Peyer's patch (tissue), 4 donors: Measurements from ENCODE around the gene PABPN1L.

Experiments
- POLR2A ChIP-seq, 2 donors: fragments of 450-650 bp; IDR thresholded peaks; one replicate each; pipeline ENCODE4 v1.5.1; 2017; ENCODE audit warnings: antibody characterized with exemption in 2 of 2, mild to moderate bottlenecking in 2 of 2, moderate library complexity in 2 of 2
- TF ChIP-seq, protein P1 (sequence below), 6 experiments: fragments of 450-650 bp in 4 of 6; fragments of 200-600 bp in 2 of 6; sonication (generic) in 1 of 6; IDR thresholded peaks; one replicate each; pipeline ENCODE4 v1.5.1; 2017 to 2019; ENCODE audit warnings: antibody characterized with exemption in 6 of 6, mild to moderate bottlenecking in 3 of 6, moderate library complexity in 1 of 6

- TF ChIP-seq, protein P1, sequence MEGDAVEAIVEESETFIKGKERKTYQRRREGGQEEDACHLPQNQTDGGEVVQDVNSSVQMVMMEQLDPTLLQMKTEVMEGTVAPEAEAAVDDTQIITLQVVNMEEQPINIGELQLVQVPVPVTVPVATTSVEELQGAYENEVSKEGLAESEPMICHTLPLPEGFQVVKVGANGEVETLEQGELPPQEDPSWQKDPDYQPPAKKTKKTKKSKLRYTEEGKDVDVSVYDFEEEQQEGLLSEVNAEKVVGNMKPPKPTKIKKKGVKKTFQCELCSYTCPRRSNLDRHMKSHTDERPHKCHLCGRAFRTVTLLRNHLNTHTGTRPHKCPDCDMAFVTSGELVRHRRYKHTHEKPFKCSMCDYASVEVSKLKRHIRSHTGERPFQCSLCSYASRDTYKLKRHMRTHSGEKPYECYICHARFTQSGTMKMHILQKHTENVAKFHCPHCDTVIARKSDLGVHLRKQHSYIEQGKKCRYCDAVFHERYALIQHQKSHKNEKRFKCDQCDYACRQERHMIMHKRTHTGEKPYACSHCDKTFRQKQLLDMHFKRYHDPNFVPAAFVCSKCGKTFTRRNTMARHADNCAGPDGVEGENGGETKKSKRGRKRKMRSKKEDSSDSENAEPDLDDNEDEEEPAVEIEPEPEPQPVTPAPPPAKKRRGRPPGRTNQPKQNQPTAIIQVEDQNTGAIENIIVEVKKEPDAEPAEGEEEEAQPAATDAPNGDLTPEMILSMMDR (IDR thresholded peaks at IDR 0.05): no peak
- TF ChIP-seq POLR2A (IDR thresholded peaks at IDR 0.05): no peak
Observed at GRCh38 chr16:88842308-88842756, 24.1 kb downstream of the PABPN1L start.
